T-helper 1 cell (primary cell): ENCODE results near the gene DNMT3B.
"Not testable (repeated sequence)": the region's sequence is repeated elsewhere in the genome, so short reads cannot be mapped to it uniquely, and the experiment has no call there.

Source experiments
- DNase-seq, 5 donors: peaks; one replicate each; pipeline ENCODE4 v3.0.0-alpha.2; 2012 to 2020
- total RNA-seq, 4 donors: gene quantifications; one replicate each; lab custom pipeline; 2026; lab: John Stamatoyannopoulos, UW

DNMT3B gene
- total RNA-seq, result 0.80 to 1.8 (median 1.4) reads per million in 4 donors

DNA sequence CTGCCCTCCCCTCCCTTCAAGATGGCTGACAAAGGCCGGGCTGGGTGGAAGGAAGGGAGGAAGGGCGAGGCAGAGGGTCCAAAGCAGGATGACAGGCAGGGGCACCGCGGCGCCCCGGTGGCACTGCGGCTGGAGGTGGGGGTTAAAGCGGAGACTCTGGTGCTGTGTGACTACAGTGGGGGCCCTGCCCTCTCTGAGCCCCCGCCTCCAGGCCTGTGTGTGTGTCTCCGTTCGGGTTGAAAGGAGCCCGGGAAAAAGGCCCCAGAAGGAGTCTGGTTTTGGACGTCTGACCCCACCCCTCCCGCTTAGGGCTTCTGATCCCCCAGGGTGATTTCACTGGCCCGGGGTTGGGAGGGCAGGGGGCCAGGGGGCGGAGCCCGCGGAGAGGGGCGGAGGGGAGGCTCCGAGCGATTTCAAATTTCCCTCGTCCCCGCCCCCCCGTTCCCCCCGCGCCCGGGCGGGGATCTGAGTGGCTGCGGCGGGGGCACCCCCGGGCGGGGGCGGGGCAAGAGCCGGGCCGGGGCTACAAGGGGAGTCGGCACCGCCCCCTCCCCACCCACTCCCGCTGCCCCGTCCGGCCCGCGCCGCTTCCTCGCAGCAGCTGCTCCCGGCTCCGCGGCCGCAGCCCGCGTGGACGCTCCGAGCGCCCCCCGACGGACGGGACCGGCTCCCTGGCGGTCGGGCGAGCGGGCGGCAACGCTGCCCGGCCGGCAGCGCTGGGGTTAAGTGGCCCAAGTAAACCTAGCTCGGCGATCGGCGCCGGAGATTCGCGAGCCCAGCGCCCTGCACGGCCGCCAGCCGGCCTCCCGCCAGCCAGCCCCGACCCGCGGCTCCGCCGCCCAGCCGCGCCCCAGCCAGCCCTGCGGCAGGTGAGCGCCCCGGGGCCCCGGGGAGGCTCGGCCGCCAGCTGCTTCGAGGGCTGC is at the start of gene DNMT3B:
DNMT3B (plus strand) TSS at position 555 of the 923 bp plus-strand sequence. CDS start 17,939 bp downstream, outside the sequence.
- peak; percentile 57 to 65 (median 59) for DNase-seq

DNA sequence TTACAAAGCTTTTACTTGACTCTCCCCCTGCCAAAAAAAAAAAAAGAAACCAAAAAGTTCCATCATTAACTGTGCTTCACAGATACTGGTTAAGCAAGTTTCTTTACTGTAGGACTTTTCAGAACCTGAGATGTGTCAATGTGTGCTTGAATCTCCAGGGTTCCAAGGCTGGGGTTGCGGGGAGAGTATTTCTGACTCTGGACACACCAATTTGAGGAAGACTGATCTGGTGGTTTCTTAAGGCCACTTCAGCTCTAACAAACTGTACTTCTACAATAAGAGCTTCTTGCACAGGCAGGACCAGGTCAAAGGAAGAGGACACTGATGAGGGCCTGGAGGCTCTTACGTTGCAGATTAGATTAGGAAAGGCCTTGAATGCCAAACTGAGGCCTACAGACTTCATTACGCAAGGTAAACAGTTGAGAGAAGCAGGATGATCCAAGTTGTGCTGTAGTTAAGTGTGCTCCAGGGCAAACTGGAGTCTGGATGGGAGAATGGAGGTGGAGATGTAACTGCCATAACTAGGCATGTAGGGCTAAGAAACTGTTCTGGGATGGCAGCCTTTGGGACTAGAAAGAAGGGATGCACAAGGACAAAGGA is 43.3 kb upstream of the DNMT3B start:
- DNase-seq, result no peak

DNA sequence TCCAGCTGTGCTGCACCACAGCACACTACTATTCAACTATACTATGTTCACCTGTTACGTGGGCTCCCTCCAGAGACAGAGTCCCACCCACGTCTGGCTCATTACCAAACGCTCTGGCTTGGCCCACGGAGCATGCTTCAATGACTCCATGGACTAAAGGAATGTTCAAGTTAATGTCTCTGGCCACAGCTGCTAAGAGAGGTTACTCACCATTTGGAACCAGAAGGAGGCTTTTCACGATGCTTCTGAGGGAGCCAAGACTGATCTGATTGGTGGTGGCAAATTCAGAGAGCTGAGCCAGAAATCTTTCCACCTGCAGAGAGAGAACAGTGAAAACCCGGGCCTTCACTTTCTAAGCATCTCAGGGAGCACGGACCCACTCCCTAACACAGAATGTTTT is 34.5 kb upstream of the DNMT3B start:
- no peak for DNase-seq

DNA sequence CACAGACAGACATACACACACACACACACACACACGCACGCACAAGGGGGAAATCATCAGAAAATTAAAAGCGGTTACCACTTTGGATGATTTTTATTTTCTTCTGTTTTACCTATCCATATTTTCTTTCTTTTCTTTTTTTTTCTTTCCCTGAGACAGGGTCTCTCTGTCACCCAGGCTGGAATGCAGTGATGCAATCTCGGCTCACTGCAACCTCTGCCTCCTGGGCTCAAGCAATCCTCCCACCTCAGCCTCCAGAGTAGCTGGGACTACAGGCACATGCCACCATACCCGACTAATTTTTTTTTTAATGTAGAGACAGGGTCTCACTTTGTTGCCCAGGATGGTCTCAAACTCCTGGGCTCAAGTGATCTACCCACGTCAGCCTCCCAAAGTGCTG is 33.8 kb upstream of the DNMT3B start:
- not testable (repeated sequence) for DNase-seq

DNA sequence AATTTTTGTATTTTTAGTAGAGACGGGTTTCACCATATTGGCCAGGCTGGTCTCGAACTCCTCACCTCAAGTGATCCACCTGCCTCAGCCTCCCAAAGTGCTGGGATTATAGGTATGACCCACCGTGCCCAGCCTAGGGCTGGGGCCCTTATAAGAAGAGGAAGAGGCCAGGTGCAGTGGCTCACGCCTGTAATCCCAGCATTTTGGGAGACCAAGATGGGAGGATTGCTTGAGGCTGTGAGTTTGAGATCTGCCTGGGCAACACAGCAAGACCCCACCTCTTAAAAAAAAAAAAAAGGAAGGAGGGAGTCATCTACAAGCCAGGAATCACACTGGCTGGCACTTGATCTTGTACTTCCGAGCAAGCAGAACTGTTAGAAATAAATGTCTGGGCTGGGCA is 32.9 kb upstream of the DNMT3B start:
- not testable (repeated sequence) for DNase-seq

DNA sequence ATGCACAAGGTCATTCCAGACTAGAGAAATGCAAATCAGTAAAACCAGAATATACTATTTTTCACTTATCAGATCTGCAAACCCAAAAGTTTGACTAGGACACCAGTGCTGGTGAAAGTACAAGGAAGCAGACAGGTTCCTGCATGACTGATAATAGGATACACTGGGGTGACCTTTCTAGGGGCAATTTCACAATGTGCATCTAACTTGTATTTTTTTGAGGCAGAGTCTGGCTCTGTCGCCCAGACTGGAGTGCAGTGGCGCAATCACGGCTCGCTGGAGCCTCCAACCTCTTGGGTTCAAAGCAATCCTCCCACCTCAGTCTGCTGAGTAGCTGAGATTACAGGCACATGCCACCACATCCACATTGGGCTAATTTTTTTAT is 30.3 kb upstream of the DNMT3B start:
- DNase-seq, result peak in 1 of 5 donors; percentile 10

DNA sequence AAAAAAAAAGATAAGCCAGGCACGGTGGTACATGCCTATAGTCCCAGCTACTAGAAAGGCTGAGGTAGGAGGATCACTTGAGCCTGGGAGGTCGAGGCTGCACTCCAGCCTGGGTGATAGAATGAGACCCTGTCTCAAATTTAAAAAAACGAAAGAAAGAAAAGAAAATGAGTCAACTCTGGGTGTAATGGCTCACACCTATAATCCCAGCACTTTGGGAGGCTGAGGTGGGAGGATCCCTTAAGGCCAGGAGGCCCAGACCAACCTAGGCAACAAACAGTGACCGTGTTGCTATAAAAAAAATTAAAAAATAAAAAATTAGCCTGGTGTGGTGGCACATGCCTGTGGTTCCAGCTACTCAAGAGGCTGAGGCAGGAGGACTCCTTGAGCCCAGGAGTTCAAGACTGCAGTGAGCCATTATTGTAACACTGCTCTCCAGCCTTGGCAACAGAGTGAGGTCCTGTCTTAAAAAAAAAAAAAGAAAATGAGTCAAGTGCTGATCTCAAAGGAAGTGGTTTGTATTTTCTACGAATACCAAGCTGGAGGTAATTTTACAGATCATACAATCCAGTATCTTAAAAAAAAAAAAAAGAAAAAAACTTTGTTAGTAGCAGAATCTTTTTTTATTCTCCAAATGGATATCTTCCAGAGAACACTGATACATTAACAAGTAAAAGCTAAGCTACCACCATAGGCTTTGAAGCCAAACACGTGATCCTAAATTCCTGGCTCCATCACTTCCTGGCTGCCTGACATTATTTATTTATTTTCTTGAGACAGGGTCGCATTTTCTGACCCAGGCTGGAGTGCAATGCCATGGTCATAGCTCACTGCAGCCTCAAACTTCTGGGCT is 24.6 kb upstream of the DNMT3B start:
- DNase-seq, result peak in 2 of 5 donors; percentile 15 to 81

DNA sequence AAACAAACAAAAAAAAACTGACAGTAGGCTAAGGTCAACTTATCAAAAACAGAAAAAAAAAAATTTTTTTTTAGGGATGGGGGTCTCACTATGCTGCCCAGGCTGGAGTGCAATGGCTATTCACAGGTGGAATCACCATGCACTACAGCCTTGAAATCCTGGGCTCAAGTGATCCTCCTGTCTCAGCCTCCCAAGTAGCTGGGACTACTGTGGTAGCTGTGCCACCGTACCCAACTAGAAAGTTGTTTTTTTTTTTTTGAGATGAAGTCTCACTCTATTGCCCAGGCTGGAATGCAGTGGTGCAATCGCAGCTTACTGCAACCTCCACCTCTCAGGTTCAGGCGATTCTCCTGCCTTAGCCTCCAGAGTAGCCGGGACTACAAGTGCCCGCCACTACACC is 21.0 kb upstream of the DNMT3B start:
- no peak for DNase-seq

DNA sequence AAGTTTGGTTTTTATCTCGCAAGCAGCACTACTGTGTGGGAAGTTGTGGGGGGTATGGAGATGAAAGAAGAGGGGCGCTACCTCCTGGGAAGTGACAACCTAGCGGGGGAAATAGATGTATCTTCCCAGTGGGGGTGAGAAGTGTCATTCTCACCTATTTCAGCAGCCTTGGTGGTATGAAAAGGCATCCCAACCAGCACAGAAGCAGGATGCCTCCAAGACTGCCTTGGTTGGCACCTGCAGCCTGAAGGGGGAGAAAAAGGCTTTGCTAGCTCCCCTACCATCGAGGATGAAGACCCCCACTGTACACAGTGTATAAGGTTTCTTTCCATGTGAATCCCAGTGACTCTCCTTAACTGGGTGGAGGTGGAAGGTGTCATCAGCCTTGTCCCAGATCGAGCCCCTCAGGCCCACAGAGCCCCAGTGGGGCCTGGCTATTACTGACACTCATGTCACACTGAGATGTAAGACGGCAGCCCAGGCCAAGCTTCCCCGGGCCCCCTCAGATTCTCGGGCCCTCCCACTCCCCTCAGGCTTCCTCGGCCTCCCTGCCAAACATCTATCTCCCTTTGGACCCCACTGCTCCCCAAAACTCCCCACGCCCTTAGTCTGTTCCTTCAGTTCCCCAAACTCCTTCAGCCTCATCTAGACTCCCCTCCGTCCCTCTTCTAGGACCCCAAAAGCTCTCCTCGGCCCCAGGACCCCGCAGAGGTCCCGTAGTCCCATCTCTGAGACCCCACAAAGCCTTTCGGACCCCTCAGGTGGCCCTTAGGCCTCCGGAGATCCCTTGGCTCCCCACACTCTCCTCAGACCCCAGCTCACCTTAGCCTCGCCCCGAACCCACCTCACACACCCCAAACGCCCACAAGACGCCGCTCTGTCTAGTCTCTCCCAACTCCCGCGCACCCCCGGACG is 19.6 kb upstream of the DNMT3B start:
- DNase-seq, result peak in 1 of 5 donors; percentile 34

DNA sequence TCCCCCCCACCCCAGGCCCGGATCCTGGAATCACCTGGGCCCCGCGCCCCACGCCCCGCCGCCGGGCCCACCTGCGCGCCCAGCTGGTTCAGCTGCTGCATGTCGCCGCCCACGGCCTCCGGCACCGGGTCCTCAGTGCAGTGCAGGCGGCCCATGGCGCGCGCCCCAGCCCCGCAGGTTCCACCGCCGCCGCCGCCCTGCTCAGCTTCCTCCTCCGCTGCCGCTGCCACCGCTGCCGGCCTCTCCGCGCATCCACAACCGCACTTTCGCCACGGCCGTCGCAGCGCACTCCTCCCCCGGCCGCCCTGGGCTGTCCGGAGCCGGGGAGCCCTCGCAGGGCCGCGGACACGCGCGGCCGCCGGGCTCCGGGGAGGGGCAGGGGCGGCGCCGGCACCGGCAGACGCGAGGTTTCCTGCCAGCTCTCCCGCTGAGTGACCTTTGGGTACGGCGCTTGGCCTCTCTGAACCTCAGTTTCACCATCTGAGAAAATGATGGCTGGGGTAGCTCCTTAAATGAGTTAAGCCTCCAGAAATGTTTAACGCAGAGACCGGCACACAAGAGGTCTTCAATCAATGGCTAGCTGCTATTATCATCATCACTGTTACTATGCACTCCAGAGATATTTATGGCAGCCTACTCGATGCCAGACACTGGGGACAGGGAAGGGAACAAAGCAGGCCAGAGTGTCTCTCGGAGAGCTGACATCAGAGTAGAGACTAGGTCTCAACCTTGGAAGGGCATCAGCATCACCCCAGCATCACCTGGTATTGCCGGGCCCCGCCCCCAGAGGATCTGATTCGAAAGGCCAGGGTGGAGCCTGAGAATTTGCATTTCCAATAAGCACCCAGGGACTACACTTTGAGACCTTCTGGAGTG is 18.7 kb upstream of the DNMT3B start, which contains the start of gene COMMD7:
COMMD7 (minus strand) TSS at position 231 of the 876 bp plus-strand sequence; CDS start at position 155, 76 bp downstream.
- DNase-seq, result peak; percentile 21 to 76 (median 52)

DNA sequence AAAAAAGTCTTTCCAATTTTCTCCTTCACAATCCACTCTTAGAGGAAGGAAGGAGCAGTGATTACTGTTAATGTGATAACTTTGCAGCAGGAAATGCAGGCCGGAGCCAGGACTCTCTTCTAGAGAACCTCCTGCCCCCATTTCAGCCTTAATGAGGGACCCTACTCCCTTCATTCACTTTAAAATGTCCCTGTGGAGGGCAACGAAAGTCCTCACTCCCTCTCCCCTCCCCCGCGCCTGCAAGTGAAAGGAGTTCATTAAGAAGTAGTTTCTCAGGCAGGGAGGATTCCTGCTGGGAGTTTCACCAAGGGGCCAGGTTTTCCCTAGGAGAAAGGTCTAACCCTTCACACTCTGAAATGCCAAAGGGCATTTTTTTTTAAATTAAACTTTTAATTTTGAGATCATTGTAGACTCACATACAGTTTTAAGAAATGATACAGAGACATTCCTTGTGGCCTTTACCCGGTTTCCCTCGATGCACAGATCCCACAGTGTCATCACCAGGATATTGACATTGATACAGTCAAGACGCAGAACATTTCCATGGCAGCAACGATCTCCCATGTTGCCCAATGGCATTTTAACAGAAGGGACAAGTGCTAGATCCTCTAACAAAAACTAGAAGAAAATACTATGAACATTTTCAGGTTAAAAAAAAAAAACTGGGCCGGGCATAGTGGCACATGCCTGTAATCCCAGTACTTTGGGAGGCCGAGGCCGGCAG is 12.1 kb upstream of the DNMT3B start:
- DNase-seq, result no peak

DNA sequence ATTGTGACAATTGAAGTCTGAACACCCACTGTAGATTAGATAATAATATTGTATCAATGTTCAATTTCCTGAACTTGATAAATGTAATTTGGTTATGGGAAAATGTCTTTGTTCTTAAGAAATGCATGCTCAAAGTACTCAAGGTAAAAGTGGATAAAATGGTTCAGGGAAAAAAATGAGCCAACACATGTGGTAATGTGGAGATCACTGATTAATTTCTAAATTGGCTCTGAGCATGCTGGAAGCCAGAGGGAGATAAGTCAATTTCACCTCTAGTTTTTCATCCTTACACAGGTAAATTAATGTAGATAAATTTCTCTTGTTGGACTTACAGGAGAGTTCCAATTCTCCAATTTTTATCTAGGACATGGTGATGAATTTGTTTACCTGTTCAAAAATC is 10.9 kb upstream of the DNMT3B start:
- DNase-seq, result no peak

DNA sequence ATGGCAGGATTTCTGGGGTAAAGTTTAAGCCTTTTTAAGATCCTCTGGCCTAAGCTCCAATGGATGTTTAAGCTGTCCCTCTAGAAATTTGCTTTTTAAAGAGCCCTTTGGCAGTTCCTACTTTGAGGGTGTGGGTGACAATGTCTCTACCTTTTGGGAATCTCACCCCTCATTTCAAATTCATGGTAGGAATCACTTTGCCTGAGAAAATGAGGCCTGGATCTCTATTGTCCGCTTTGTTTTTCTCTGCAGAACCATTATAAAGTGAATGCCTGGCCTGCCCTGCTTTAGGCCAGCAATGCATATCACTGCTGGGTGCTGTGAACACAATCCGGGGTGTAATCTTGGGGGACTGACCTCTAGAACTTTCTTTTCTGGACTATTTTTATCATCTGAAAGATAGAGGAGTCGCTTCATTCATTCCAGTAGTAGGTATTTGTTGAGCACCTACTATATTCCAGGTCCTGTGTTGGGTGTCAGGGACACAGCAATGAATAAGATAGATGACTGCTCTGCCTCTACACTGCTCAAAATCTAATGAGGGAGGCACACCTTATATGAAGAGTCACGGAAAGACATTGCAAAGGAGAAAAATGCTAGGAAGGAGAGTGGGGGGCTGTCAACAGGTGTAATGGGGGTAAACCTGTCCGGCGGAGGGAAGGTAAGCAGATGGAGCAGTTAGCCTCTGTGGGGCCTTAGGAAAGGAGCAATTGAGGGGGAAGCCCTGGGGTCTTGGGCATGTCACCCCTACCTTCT is 10.3 kb upstream of the DNMT3B start:
- no peak for DNase-seq

DNA sequence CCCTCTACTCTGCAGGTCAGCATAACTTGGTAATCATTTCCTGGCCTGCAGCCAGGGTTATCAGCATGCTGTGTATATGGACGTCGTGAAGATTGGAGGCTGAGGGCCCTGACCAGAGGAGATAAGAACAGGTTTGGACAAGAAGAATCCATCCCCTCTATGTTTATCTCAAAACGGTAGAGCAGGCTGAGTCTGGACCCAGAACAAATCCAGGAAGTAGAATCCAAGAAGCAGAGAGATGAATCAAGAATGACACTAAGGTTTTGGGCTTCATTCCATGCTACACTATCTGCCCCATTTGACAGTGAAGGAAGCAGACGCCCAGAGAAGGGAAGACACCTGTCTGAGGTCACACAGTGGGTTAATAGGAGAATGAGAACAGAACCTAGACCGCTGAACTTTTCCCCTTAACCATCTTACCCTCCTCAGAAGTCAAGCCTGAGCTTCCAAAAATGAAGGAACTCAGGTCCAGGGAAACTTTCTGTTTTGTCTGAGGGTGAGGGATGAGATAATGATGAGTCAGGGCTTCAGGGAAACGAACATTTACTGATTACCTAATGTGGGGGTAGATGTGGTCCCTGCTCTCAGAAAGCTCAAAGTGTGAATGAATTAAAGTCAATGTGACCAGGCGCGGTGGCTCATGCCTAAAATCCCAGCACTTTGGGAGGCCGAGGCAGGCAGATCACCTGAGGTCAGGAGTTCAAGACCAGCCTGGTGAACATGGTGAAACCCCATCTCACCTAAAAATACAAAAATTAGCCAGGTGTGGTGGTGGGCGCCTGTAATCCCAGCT is 9.5 kb upstream of the DNMT3B start:
- no peak for DNase-seq

DNA sequence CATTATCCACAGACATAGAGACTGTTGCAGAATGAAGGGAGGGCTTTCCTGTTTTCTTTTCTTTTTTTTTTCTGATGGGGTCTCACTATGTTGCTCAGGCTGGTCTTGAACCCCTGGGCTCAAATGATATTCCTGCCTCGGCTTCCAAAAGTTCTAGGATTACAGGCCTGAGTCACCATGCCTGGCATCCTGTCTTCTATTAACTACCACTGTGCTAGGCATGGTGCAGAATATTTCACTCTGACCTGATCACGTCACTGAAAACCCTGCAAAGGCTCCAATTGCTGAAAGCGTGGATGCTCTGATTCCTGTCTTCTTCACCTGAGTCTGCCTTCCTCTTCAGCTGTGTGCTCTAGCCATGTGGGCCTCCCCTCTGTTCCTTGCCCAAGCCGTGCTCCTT is 8.5 kb upstream of the DNMT3B start:
- DNase-seq, result no peak

DNA sequence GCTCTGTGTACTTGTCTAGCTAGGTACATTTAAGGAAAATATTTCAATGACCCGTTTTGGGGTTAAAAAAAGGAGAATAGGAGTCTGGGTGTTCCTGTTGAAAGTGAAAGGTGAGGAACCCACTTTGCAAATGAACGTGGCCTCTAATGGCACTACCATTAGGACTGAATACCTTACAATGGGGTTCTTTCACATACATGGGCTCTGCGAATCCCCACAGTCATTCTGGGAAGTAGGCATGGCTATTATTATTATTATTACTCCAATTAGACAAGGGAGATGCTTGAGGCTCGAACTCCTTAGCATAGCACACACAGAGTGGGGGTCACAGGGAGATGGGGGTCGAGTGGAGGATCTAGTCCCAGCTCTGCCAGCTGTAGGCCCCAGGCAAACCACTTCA is 6.0 kb upstream of the DNMT3B start:
- DNase-seq, result no peak

DNA sequence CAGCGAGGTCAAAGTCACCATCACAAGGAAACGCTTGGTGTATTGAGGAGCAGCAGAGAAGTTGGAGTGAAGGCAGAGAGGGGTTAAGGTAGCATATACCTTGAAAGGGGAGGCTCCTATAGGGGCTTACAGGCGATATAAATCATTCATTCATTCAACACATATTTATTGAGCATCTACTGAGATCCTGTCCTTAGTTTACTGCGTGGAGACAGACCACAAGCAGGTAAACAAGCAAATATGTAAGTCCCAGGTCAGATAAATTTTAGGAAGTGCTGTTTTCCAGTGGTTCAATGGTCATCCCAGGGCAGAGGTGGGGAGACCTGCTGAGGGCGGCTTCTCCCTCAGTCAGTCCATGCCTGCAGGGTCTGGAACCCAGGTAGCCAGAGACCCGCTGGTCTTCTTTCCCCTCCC is 761 bp upstream of the DNMT3B start:
- no peak for DNase-seq

DNA sequence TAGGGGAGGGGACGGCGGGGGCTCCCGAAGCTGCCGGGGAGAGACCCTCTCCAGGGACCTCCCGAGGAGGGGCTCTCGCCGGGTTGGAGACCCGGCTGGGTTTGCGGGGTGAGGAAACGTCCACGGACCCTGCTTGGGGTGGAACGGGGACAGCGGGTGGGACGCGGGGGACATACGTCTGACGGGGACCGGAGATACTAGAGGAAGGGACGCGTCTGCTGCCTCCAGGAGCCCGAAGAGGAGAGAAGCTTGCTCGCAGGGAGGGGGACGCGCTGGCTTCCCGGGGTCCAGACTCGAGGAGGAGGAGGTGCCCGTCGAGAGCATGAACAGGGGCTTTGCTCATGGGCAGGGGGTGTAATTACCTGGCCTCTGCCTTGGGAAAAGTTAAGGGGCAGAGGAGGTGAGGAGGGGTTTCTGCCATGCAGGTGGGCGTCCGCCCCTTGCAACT is 593 bp downstream of the DNMT3B start:
- peak in 1 of 5 donors; percentile 14 for DNase-seq
